HG03460 (cell line): ENCODE data around the gene ARHGAP24.
"Not testable (repeated sequence)": the region's sequence is repeated elsewhere in the genome, so short reads cannot be mapped to it uniquely, and the experiment has no call there.

Experiments
- ATAC-seq: cut with Tn5 transposase; IDR thresholded peaks from one replicate; pipeline ENCODE4 v1.9.1; 2021; ENCODE audit not compliant: unreplicated experiment

ARHGAP24 gene

DNA sequence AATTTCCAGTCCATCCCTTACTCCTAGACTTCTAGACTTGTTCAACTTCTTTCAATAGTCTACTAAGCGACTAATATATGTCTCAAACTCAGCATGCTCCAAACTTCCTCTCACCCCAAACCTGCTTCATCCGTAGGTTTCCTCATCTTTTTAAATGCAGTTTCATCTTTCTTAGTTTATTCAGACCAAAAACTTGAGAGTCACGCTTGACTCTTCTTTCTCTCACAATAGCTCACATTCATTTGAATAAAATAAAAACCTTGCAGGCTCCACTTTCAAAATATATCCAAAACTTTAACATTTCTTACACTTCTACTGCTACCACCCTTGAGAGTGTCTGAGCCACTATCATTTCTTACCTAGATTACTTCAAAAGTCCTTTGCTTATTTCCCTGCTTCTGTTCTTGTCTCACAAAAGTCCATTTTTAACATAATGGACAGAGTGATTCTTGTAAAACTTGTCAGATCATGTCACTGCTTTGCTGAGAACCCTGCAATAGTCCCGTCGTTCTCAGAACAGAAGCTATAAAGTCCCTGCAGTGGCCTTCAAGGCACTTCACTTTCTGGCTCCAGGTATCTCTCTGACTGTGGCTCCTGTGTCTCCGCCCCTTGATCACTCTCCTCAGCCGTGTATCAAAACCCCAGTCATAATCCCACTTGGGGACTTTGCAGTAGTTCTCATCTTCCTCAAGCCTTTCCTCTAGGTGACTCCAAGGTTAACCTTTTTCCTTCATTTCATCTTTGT lies 167.6 kb downstream of the ARHGAP24 start:
- no peak for ATAC-seq

DNA sequence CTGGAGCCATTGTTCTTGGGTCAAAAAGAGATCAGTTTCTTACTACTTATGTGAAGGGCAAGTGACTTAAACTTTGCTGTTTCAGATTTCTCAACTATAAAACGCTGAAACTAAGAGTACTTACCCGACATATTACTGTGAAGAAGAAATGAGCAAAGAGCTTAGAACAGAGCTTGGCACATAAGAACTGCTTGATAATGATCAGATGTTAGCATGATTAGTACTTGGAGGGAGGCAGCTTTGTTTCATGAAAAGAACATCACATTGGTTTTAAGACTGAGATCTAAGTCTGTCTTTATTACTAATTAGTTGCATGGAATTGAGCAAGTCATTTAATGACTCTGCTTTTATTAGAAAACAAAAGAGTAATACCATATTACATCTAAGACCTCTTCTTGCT lies 169.1 kb downstream of the ARHGAP24 start:
- no peak for ATAC-seq

- no peak for ATAC-seq
Observed at GRCh38 chr4:85650908-85651307, 176.0 kb downstream of the ARHGAP24 start.

GRCh38 chr4:85656759-85657505 lies 182.0 kb downstream of the ARHGAP24 start:
- no peak for ATAC-seq

DNA sequence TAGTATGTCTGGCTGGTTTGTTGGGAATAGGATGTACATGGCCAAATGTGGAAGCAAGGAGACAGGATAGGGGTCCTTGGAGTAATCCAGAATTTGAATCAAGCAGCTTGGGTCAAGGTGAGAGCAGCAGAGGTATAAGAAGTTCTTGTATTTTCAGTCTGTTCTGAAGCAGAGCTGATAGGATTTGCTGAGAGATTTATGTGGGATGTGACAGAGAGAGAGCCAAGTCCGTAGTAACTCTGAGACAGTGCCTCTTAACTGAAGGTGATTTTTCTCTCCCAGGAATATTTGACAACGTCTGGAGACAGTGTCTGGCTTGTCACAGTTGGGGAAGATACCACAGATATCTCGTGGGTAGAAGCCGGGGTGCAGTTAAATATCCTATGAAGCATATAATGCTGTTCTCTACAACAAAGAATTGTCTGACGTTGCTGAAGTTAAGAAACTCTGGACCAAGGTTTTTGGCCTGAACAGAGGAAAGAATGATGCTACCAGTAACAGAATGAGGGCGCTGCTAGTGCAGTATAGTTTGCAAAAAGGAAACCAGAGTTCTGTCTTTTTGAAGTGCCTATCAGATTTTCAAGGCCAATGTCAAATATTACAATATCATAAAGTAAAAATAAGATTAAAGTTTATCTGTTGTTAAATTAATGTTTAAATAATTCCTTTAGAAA lies 184.0 kb downstream of the ARHGAP24 start:
- ATAC-seq = no peak

- no peak for ATAC-seq
Observed at GRCh38 chr4:85659610-85660218, 184.8 kb downstream of the ARHGAP24 start.

DNA sequence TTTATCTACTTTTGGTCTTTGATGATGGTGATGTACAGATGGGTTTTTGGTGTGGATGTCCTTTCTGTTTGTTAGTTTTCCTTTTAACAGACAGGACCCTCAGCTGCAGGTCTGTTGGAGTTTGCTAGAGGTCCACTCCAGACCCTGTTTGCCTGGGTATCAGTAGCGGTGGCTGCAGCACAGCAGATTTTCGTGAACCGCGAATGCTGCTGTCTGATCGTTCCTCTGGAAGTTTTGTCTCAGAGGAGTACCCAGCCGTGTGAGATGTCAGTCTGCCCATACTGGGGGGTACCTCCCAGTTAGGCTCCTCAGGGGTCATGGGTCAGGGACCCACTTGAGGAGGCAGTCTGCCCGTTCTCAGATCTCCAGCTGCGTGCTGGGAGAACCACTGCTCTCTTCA lies 191.7 kb downstream of the ARHGAP24 start:
- not testable (repeated sequence) for ATAC-seq

DNA sequence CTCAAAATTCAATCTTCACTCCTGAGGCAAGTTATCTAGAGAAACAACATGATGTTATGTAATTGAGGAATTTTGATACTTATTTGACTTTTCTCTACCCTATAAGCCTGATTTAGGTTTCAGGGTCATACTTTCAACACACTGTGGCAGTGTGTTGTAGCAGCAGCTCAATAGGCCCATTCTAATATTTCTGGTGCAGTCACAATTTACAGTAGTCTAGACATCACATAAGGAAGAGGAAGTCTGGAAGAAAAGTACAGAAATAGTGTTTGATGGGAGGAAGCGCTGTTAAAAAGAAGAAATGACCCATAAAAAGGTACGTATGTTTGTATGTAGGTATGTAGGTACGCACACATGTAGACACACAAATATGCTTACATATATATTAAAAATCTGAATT lies 194.3 kb downstream of the ARHGAP24 start:
- no peak for ATAC-seq

DNA sequence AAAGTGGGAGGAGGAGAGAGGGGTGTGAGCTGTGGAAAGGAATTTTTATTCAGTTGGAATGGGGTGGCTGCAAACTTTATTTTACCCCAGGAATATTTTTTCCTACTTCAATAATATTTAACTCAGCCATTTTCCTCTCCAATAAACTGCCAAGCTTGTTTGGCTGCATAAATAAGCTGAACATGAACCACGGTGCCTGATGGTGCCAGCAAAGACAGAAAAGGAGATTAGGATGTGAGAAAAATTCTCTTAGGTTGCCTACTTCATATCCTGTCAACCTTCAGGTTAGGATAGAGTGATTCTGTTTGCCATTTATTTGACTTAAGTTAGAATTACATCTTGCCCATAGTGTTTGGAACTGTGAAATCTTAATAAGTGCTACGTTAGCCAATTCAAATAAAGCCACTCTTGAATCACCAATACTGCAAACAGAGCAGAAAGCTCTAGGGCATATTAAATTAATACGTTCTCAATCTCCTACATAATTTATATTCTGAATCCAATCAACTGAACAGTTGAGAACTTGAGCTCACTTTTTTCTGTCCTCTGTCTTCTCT lies 195.1 kb downstream of the ARHGAP24 start:
- no peak for ATAC-seq

DNA sequence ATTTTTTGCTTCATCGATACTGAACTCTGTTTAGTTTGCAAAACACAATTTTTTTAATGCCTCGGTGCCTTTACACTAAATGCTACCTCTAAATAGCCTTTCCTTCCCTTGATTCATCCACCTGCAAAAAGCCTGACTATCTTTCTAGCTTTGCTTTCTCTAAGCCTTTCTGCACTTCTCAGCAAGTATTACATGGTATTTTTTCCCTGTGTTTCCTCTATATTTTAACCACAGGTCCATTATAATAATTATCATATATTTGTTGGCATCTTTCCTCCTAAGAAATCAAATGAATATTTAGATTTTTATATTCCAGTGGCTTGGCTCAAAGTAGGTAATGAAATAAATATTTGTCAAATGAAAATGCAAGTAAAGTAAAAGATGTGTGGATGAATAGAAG lies 196.2 kb downstream of the ARHGAP24 start:
- no peak for ATAC-seq

- no peak for ATAC-seq
Observed at GRCh38 chr4:85672116-85672515, 197.2 kb downstream of the ARHGAP24 start.

GRCh38 chr4:85672959-85673358 lies 198.0 kb downstream of the ARHGAP24 start:
- ATAC-seq = no peak

- no peak for ATAC-seq
Observed at GRCh38 chr4:85673540-85673939, 198.6 kb downstream of the ARHGAP24 start.

- ATAC-seq = no peak
Observed at GRCh38 chr4:85675076-85676049, 200.4 kb downstream of the ARHGAP24 start.

DNA sequence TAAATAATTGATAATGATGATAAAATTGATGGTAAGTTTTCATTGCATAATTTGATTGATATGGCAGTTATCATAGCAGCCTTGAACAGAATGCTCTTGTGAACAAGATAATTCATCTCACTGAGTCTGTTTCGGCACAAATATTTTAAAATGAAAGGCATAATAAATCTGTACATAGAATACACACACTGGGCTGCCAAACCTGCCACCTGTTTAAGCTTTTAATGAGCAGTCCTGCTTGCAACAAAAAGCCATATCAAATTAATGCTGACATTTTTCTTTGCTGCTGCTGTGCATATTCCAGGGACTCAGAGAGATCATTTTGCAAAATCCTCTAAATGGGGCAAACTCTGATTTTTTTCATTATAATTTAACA lies 201.1 kb downstream of the ARHGAP24 start:
- no peak for ATAC-seq

- ATAC-seq = no peak
Observed at GRCh38 chr4:85676850-85677590, 202.1 kb downstream of the ARHGAP24 start.

DNA sequence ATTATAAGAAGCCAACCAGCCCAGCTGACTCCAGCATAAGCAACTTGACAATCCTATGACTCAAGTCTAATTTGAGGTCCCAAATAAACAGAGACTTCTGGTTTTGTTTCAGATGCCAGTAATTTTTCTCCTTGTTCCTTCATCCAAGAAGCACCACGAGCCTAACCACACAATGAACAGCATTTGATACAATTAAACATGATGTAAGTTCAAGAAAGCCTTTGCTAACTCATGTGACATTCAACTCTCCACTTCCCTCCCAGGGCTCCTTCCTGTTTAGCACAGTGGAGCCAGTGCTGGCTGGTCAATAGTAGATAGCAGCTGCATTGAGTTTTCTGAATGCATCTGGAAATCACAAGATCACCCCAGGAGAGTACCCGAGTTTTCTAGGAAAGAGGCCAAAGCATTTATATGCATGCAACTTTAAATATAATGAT lies 206.3 kb downstream of the ARHGAP24 start:
- ATAC-seq = no peak

- no peak for ATAC-seq
Observed at GRCh38 chr4:85681921-85682320, 207.0 kb downstream of the ARHGAP24 start.

DNA sequence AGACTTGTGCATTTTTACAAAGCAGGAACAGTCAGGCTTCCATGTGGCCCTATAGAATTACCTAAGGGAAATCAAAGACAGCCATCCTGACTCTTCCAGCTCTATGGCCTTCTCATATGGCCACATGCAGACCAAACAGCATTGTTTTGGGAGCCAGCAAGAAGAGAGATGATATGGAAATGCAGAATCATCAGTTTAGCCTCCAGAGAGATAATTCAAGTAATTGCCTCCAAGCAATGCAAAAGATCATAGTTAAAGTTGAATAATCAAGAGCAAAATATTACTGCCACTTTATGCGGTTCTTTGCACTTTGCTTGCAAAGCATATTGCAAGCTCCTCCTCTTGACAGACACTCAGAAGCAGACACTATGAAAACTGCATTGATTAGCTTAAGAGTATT lies 207.4 kb downstream of the ARHGAP24 start:
- no peak for ATAC-seq
